ENCODE results near the gene BCAT1.

BCAT1 gene

DNA sequence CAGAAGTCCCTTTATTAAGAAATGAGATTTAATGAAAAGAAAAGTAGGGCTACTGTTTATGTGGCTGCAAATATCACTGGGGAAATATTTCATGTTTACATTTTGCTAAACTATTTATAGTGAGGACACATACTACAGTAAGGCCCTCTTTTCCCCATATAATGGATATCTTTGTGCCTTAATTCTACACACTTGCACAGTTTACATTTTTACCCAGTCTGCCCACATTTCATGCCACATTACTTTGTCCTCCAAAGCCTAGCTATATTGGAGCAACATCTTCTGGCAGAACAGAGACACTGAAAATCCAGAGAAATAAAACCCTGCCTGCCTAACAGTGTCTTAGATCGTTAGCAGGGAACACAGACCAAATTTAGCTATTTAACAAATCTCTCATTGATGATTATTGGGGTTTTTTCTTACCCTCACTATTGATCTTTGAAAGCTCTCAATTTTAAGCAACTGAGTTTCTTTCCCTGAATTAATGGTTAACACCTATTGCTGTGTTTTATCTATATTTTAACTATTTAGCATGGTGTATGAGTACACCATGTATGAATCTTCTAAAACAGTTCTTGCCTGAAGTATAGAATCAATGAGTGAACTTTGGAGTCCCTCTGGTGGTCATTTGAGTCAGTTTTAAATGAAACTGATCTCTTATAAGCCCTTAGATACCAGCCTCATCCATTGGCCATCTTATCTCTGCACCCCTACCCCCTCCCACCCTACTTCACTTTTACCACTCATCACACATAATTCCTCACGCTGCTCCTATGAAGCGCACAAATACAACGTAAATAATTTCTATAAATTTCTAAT is 170.2 kb downstream of the BCAT1 start:
- Histone ChIP-seq H3F3A (ENCODE audit: control insufficient read depth, insufficient read depth) (no peaks in the 10 kb centered on the region), H3K36me3 (ENCODE audit: control insufficient read depth, low read length) (no peaks in the 10 kb centered on the region), H3K4me3 (ENCODE audit: low read length) (no peak overlapping the region), H3K79me2 (ENCODE audit: control insufficient read depth, low read length) (no peaks in the 10 kb centered on the region), H3K9me3 (ENCODE audit: control insufficient read depth, insufficient read depth, low read length) (no peaks in the 10 kb centered on the region), H3K27me3 (ENCODE audit: control insufficient read depth, low read length) (peaks cover 14% of the 10 kb centered on the region), H3K9me2 (replicated peaks; ENCODE audit: control insufficient read depth, low read length) (no peaks in the 10 kb centered on the region), H3K4me1 (ENCODE audit: control insufficient read depth, low read length) (no peaks in the 10 kb centered on the region), H3K27ac (ENCODE audit: low read depth, low read length) (no peak overlapping the region), H3K4me2 (ENCODE audit: low read length) (no peak overlapping the region), H4K20me1 (ENCODE audit: control insufficient read depth, insufficient read depth, low read depth, low read length) (no peaks in the 10 kb centered on the region)
- TF ChIP-seq, protein P1, sequence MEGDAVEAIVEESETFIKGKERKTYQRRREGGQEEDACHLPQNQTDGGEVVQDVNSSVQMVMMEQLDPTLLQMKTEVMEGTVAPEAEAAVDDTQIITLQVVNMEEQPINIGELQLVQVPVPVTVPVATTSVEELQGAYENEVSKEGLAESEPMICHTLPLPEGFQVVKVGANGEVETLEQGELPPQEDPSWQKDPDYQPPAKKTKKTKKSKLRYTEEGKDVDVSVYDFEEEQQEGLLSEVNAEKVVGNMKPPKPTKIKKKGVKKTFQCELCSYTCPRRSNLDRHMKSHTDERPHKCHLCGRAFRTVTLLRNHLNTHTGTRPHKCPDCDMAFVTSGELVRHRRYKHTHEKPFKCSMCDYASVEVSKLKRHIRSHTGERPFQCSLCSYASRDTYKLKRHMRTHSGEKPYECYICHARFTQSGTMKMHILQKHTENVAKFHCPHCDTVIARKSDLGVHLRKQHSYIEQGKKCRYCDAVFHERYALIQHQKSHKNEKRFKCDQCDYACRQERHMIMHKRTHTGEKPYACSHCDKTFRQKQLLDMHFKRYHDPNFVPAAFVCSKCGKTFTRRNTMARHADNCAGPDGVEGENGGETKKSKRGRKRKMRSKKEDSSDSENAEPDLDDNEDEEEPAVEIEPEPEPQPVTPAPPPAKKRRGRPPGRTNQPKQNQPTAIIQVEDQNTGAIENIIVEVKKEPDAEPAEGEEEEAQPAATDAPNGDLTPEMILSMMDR (IDR thresholded peaks at IDR 0.05; ENCODE audit: low read depth, low read length, poor library complexity, severe bottlenecking): peak; percentile 44
- no peak for TF ChIP-seq EZH2phosphoT487 (IDR thresholded peaks at IDR 0.05; ENCODE audit: borderline replicate concordance, low read length)

DNA sequence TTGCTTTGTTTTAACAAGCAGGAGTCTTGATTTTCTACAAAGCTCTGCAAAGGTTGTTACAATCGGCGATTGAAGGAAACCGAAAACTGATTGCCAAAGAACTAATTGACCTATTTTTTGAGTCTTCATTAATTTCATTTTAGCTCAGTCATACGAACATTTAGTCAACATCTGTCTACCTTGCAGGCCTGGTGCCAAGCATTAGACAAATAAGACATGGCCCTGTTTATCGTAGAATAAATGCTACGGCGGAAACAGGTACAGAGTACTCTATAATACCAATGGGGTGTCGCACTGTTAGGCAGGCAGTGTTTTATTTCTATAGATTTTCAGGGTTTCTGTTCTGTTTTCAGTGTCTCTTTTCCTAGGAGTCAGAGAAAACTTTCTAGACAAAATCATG is 171.5 kb downstream of the BCAT1 start:
- H3K27me3 ChIP-seq (ENCODE audit: control insufficient read depth, low read length): peaks cover 12% of the 10 kb centered on the region
- no peak overlapping the region for H3K4me2 ChIP-seq (ENCODE audit: low read length)
- no peaks in the 10 kb centered on the region for H3K36me3 ChIP-seq (ENCODE audit: control insufficient read depth, low read length)
- no peaks in the 10 kb centered on the region for H3K4me1 ChIP-seq (ENCODE audit: control insufficient read depth, low read length)
- no peaks in the 10 kb centered on the region for H3K79me2 ChIP-seq (ENCODE audit: control insufficient read depth, low read length)
- H3K27ac ChIP-seq (ENCODE audit: low read depth, low read length): no peak overlapping the region
- TF ChIP-seq, protein P1 (IDR thresholded peaks at IDR 0.05; ENCODE audit: low read depth, low read length, poor library complexity, severe bottlenecking): no peak
- TF ChIP-seq EZH2phosphoT487 (IDR thresholded peaks at IDR 0.05; ENCODE audit: borderline replicate concordance, low read length): no peak
- H3K9me2 ChIP-seq (replicated peaks; ENCODE audit: control insufficient read depth, low read length): no peaks in the 10 kb centered on the region
- no peak overlapping the region for H3K4me3 ChIP-seq (ENCODE audit: low read length)
- no peaks in the 10 kb centered on the region for H4K20me1 ChIP-seq (ENCODE audit: control insufficient read depth, insufficient read depth, low read depth, low read length)
- H3F3A ChIP-seq (ENCODE audit: control insufficient read depth, insufficient read depth): no peaks in the 10 kb centered on the region
- no peaks in the 10 kb centered on the region for H3K9me3 ChIP-seq (ENCODE audit: control insufficient read depth, insufficient read depth, low read length)

DNA sequence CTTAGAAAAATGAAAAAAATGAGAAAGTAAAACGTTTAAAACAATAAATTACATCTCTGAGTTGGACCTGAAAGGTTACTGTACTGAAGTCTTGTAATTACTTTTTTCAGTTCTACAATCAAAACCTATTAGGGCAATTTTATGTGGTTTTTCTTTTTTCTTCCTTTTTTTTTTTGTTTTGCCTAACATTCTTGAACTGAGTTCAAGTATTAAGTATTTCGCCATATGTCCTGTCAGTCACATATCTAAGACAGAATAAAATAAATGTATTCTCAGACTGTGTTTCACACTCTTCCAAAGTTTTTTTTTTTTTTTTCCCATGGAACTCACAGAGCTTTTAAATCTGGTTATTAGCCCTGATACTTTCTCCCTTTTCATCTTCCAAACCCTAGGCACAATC is 172.0 kb downstream of the BCAT1 start:
- Histone ChIP-seq H3K4me2 (ENCODE audit: low read length) (no peak overlapping the region), H3K9me3 (ENCODE audit: control insufficient read depth, insufficient read depth, low read length) (no peaks in the 10 kb centered on the region), H3K27ac (ENCODE audit: low read depth, low read length) (no peak overlapping the region), H3K79me2 (ENCODE audit: control insufficient read depth, low read length) (no peaks in the 10 kb centered on the region), H3K9me2 (replicated peaks; ENCODE audit: control insufficient read depth, low read length) (no peaks in the 10 kb centered on the region), H3K4me1 (ENCODE audit: control insufficient read depth, low read length) (no peaks in the 10 kb centered on the region), H3K27me3 (ENCODE audit: control insufficient read depth, low read length) (peaks cover 11% of the 10 kb centered on the region), H4K20me1 (ENCODE audit: control insufficient read depth, insufficient read depth, low read depth, low read length) (no peaks in the 10 kb centered on the region), H3F3A (ENCODE audit: control insufficient read depth, insufficient read depth) (no peaks in the 10 kb centered on the region), H3K4me3 (ENCODE audit: low read length) (no peak overlapping the region), H3K36me3 (ENCODE audit: control insufficient read depth, low read length) (no peaks in the 10 kb centered on the region)
- TF ChIP-seq EZH2phosphoT487 (IDR thresholded peaks at IDR 0.05; ENCODE audit: borderline replicate concordance, low read length): no peak
- TF ChIP-seq, protein P1 (IDR thresholded peaks at IDR 0.05; ENCODE audit: low read depth, low read length, poor library complexity, severe bottlenecking): no peak

Measured in DOHH2 (cell line).